HCT116 (cell line): ENCODE data around the gene CCDC88C. TPM values are rescaled to one million over a fixed set of nuclear protein-coding genes. Genes with fewer than 3 reads are reported as not detected.

Experiments
- ATAC-seq: fragments of 200-7000 bp; cut with Tn5 transposase; 2 replicates; pipeline ENCODE4 v1.9.1; 2020; ENCODE audit warnings: mild to moderate bottlenecking, moderate library complexity
- BruUV-seq: library from RNA; stranded (reverse); fragments of 400-500 nt; replicated peaks from 2 replicates; lab custom pipeline; 2021; lab: Mats Ljungman, UMichigan
- CTCF ChIA-PET: fragments of 300-600 bp; sonication (Branson Sonifier 250); formaldehyde crosslinking; loops from one replicate; lab custom pipeline; 2021; ENCODE audit warnings: antibody characterized with exemption; lab: Charles Lee
- POLR2A ChIA-PET: fragments of 300-600, 350-600 bp; sonication (Branson Sonifier 250); formaldehyde crosslinking; loops from one replicate; lab custom pipeline; 2021; ENCODE audit warnings: antibody characterized with exemption; lab: Charles Lee
- RAD21 ChIA-PET, 2 experiments: fragments of 300-600 bp; sonication (Branson Sonifier 250); formaldehyde crosslinking; loops; one replicate each; lab custom pipeline; 2023; ENCODE audit warnings: low total read pairs in 2 of 2; ENCODE audit not compliant: uncharacterized antibody in 2 of 2, unreplicated experiment in 2 of 2, low non-redundant PET in 1 of 2; lab: Charles Lee
- DNase-seq: peaks from one replicate; pipeline ENCODE4 v3.0.0-alpha.2; 2010; ENCODE audit warnings: low read depth, low spot score
- H2AFZ ChIP-seq: fragments of 200-600 bp; shearing (Covaris generic), sonication (generic); 2 replicates; pipeline ENCODE4 v1.6.1; 2017; ENCODE audit warnings: low read depth, mixed run types, mixed read lengths, antibody characterized with exemption, low read length; ENCODE audit not compliant: poor library complexity, severe bottlenecking
- H3K27ac ChIP-seq: 2 replicates; pipeline ENCODE4 v1.5.1; 2012; ENCODE audit warnings: low read depth, low read length
- H3K27me3 ChIP-seq: fragments of 200-600 bp; sonication (generic); 2 replicates; pipeline ENCODE4 v1.6.1; 2016; ENCODE audit warnings: mixed run types, low read length, mixed read lengths; ENCODE audit not compliant: insufficient read depth
- H3K36me3 ChIP-seq, 2 experiments: fragments of 200-500 bp in 1 of 2; fragments of 200-600 bp in 1 of 2; sonication (Bioruptor generic) in 1 of 2; sonication (generic) in 1 of 2; 2 replicates each; pipeline versions ENCODE4 v1.5.1 to v1.6.1; 2014 to 2016; ENCODE audit warnings: low read length in 2 of 2, inconsistent platforms in 1 of 2, mixed read lengths in 1 of 2, mixed run types in 1 of 2; ENCODE audit not compliant: insufficient read depth in 2 of 2, control insufficient read depth in 1 of 2
- H3K4me1 ChIP-seq, 2 experiments: fragments of 200-600 bp in 1 of 2; sonication (generic) in 1 of 2; 2 replicates each; pipeline versions ENCODE4 v1.5.1 to v1.6.1; 2012 to 2017; ENCODE audit warnings: low read length in 2 of 2, inconsistent platforms in 1 of 2, mild to moderate bottlenecking in 1 of 2, mixed read lengths in 1 of 2, mixed run types in 1 of 2, moderate library complexity in 1 of 2; ENCODE audit not compliant: insufficient read depth in 2 of 2, control insufficient read depth in 1 of 2
- H3K4me2 ChIP-seq: fragments of 200-600 bp; sonication (generic); 2 replicates; pipeline ENCODE4 v1.6.1; 2017; ENCODE audit warnings: mixed run types, low read length, mixed read lengths
- H3K4me3 ChIP-seq, 2 experiments: fragments of 200-600 bp in 1 of 2; sonication (generic) in 1 of 2; replicated peaks in 1 of 2; 2 replicates each; pipeline ENCODE4 v1.5.1; 2011 to 2016; ENCODE audit warnings: low read length in 2 of 2, control low read depth in 1 of 2, low read depth in 1 of 2, mild to moderate bottlenecking in 1 of 2, mixed read lengths in 1 of 2, mixed run types in 1 of 2
- H3K79me2 ChIP-seq: fragments of 200-600 bp; sonication (generic); 2 replicates; pipeline ENCODE4 v1.6.1; 2017; ENCODE audit warnings: mild to moderate bottlenecking, mixed run types, low read length, moderate library complexity, mixed read lengths; ENCODE audit not compliant: insufficient read depth
- H3K9ac ChIP-seq: fragments of 200-600 bp; sonication (generic); 2 replicates; pipeline ENCODE4 v1.6.1; 2016; ENCODE audit warnings: low read length, mixed read lengths
- H3K9me2 ChIP-seq: fragments of 200-600 bp; sonication (generic), shearing (Covaris generic); 2 replicates; pipeline ENCODE4 v1.6.1; 2017; ENCODE audit warnings: mixed run types, mild to moderate bottlenecking, moderate library complexity; ENCODE audit not compliant: insufficient read depth
- H3K9me3 ChIP-seq, 2 experiments: fragments of 200-500 bp in 1 of 2; fragments of 200-600 bp in 1 of 2; sonication (Bioruptor generic) in 1 of 2; sonication (generic) in 1 of 2; 2 replicates each; pipeline ENCODE4 v1.6.1; 2014 to 2017; ENCODE audit warnings: low read length in 2 of 2, mixed read lengths in 2 of 2, inconsistent platforms in 1 of 2, low read depth in 1 of 2, mild to moderate bottlenecking in 1 of 2, mixed run types in 1 of 2, moderate library complexity in 1 of 2; ENCODE audit not compliant: control insufficient read depth in 1 of 2, insufficient read depth in 1 of 2
- H4K20me1 ChIP-seq: fragments of 200-600 bp; sonication (generic), shearing (Covaris generic); 2 replicates; pipeline ENCODE4 v1.6.1; 2017; ENCODE audit warnings: mixed run types, mild to moderate bottlenecking, moderate library complexity; ENCODE audit not compliant: insufficient read depth
- CEBPB ChIP-seq: IDR thresholded peaks from 2 replicates; pipeline ENCODE4 v1.6.1; 2012; ENCODE audit warnings: low read depth
- CTCF ChIP-seq, 3 experiments: fragments of 200-600 bp in 1 of 3; sonication (generic) in 1 of 3; IDR thresholded peaks in 2 of 3; conservative IDR thresholded peaks in 1 of 3; 2 replicates each; pipeline ENCODE4 v1.5.1; 2012 to 2017; ENCODE audit warnings: low read depth in 2 of 3, low read length in 2 of 3, antibody characterized with exemption in 1 of 3, borderline replicate concordance in 1 of 3, control low read depth in 1 of 3, mild to moderate bottlenecking in 1 of 3, mixed read lengths in 1 of 3, mixed run types in 1 of 3, moderate library complexity in 1 of 3; ENCODE audit not compliant: insufficient read depth in 1 of 3
- ELF1 ChIP-seq: IDR thresholded peaks from 2 replicates; pipeline ENCODE4 v1.6.1; 2012; ENCODE audit warnings: low read depth, borderline replicate concordance
- EZH2 ChIP-seq: fragments of 200-600 bp; sonication (generic); IDR thresholded peaks from 2 replicates; pipeline ENCODE4 v1.6.1; 2017; ENCODE audit warnings: antibody characterized with exemption, mixed run types
- FOSL1 ChIP-seq: IDR thresholded peaks from 2 replicates; pipeline ENCODE4 v1.6.1; 2012; ENCODE audit warnings: low read depth
- JUND ChIP-seq: IDR thresholded peaks from 2 replicates; pipeline ENCODE4 v1.6.1; 2012
- REST ChIP-seq: IDR thresholded peaks from 2 replicates; pipeline ENCODE4 v1.6.1; 2012; ENCODE audit warnings: low read depth
- SIN3A ChIP-seq: IDR thresholded peaks from 2 replicates; pipeline ENCODE4 v1.6.1; 2012; ENCODE audit warnings: low read depth
- SP1 ChIP-seq: IDR thresholded peaks from 2 replicates; pipeline ENCODE4 v1.6.1; 2012; ENCODE audit warnings: low read depth
- SRF ChIP-seq: IDR thresholded peaks from 2 replicates; pipeline ENCODE4 v1.6.1; 2012; ENCODE audit warnings: low read depth
- TCF7L2 ChIP-seq: IDR thresholded peaks from 2 replicates; pipeline ENCODE4 v1.7.0; 2011; ENCODE audit warnings: borderline replicate concordance, inconsistent platforms; ENCODE audit not compliant: insufficient read depth, insufficient read length; ENCODE audit errors: extremely low read depth
- ZBTB33 ChIP-seq: IDR thresholded peaks from 2 replicates; pipeline ENCODE4 v1.6.1; 2011; ENCODE audit warnings: mild to moderate bottlenecking, low read length, moderate library complexity; ENCODE audit not compliant: insufficient replicate concordance; ENCODE audit errors: extremely low read depth
- ZFX ChIP-seq: fragments of 450-650 bp; IDR thresholded peaks from 2 replicates; pipeline ENCODE4 v1.6.1; 2017
- intact Hi-C: fragments of 100-400 bp; cut with micrococcal nuclease; formaldehyde crosslinking; loops from 2 replicates; pipeline ENCODE4 v1.10.0; 2022
- total RNA-seq: library from RNA; stranded (reverse); gene quantifications from one replicate; pipeline ENCODE4 v1.2.1, GENCODE V29; 2021; ENCODE audit not compliant: unreplicated experiment

Gene CCDC88C
- total RNA-seq, 1 experiment from 2014 or later, result 20.8 TPM

GRCh38 chr14:91379579-91379932 is 38.1 kb downstream of the CCDC88C start:
- ChIA-PET CTCF (no interaction called here), POLR2A (no interaction called here), RAD21 (no interaction called here)
- no peak overlapping the region for H3K27ac ChIP-seq
- H3K4me2 ChIP-seq, result no peak overlapping the region
- ATAC-seq (no peak), DNase-seq (no peak)
- H3K9me3 ChIP-seq, result no peaks in the 10 kb centered on the region
- no TSS peak for BruUV-seq
- no peaks in the 10 kb centered on the region for H3K9me2 ChIP-seq
- no peak overlapping the region for H2AFZ ChIP-seq
- H3K79me2 ChIP-seq, result no peaks in the 10 kb centered on the region
- H3K4me1 ChIP-seq, result no peaks in the 10 kb centered on the region; a peak in 1 of 4 replicates
- TF ChIP-seq EZH2 (no peak), SIN3A (no peak), JUND (no peak), CEBPB (no peak), SRF (no peak), FOSL1 (no peak), TCF7L2 (no peak)
- H3K27me3 ChIP-seq, result no peaks in the 10 kb centered on the region
- intact Hi-C loops, result no loop called here
- H4K20me1 ChIP-seq, result no peaks in the 10 kb centered on the region
- no peaks in the 10 kb centered on the region for H3K36me3 ChIP-seq
- H3K4me3 ChIP-seq, result no peak overlapping the region
- no peak overlapping the region for H3K9ac ChIP-seq

- BruUV-seq, result no TSS peak
- Histone ChIP-seq H3K9me3 (no peaks in the 10 kb centered on the region), H3K79me2 (no peaks in the 10 kb centered on the region), H3K27me3 (no peaks in the 10 kb centered on the region), H3K27ac (no peak overlapping the region), H3K9ac (no peak overlapping the region), H4K20me1 (no peaks in the 10 kb centered on the region), H2AFZ (no peak overlapping the region), H3K4me2 (no peak overlapping the region), H3K36me3 (no peaks in the 10 kb centered on the region), H3K4me1 (no peaks in the 10 kb centered on the region; a peak in 1 of 4 replicates), H3K4me3 (no peak overlapping the region), H3K9me2 (no peaks in the 10 kb centered on the region)
- intact Hi-C loops, result no loop called here
- DNase-seq, result no peak
- CTCF ChIA-PET, result no interaction called here
- ATAC-seq, result no peak
- POLR2A ChIA-PET, result no interaction called here
- RAD21 ChIA-PET, result no interaction called here
- TF ChIP-seq CTCF (IDR thresholded peaks at IDR 0.05 in 2 of 3, conservative IDR thresholded peaks at IDR 0.05 in 1 of 3; ENCODE audit: borderline replicate concordance in 1 of 3, insufficient read depth in 1 of 3, low read depth in 2 of 3, low read length in 2 of 3) (no peak), SRF (no peak), SIN3A (no peak), ZBTB33 (no peak), ZFX (no peak), SP1 (no peak), ELF1 (no peak), REST (no peak)
Measured at GRCh38 chr14:91378930-91379578, 38.6 kb downstream of the CCDC88C start.
